Kidney (tissue), 14 donors: ENCODE data around the gene DNM2. TPM values are rescaled to one million over a fixed set of nuclear protein-coding genes. Genes with fewer than 3 reads are reported as not detected.

Source experiments
- DNase-seq, 5 donors: peaks; one replicate each; pipeline ENCODE4 v3.0.0-alpha.2; 2013 to 2020
- FAIRE-seq: peaks from 2 replicates; lab custom pipeline; 2012; peaks lifted over from hg19 to GRCh38; lab: Jason Lieb, UNC
- H3K27ac ChIP-seq, 2 donors: one replicate each; pipeline ENCODE4 v1.7.0; 2013; ENCODE audit warnings: low read depth in 2 of 2, low read length in 2 of 2, inconsistent platforms in 1 of 2
- H3K27me3 ChIP-seq: one replicate; pipeline ENCODE4 v1.7.1; 2013; ENCODE audit warnings: low read length, inconsistent platforms; ENCODE audit not compliant: control insufficient read depth, insufficient read depth
- H3K36me3 ChIP-seq, 3 donors: one replicate each; pipeline versions ENCODE4 v1.7.0 to v1.7.1; 2013; ENCODE audit warnings: low read length in 3 of 3, control low read depth in 1 of 3, inconsistent platforms in 1 of 3; ENCODE audit not compliant: insufficient read depth in 3 of 3, control insufficient read depth in 2 of 3
- H3K4me1 ChIP-seq, 3 donors: one replicate each; pipeline versions ENCODE4 v1.7.0 to v1.7.1; 2013; ENCODE audit warnings: low read length in 3 of 3, inconsistent platforms in 1 of 3, low read depth in 1 of 3; ENCODE audit not compliant: control insufficient read depth in 2 of 3, insufficient read depth in 2 of 3
- H3K4me3 ChIP-seq, 3 donors: one replicate each; pipeline versions ENCODE4 v1.7.0 to v1.8.1; 2013; ENCODE audit warnings: low read length in 3 of 3, control low read depth in 1 of 3, inconsistent platforms in 1 of 3
- H3K9ac ChIP-seq, 3 donors: one replicate each; pipeline versions ENCODE4 v1.7.0 to v1.7.1; 2013; ENCODE audit warnings: low read length in 3 of 3, control low read depth in 1 of 3, inconsistent platforms in 1 of 3
- H3K9me3 ChIP-seq, 3 donors: one replicate each; pipeline versions ENCODE4 v1.7.0 to v1.7.1; 2013; ENCODE audit warnings: low read length in 3 of 3, control low read depth in 1 of 3, inconsistent platforms in 1 of 3; ENCODE audit not compliant: control insufficient read depth in 2 of 3, insufficient read depth in 1 of 3
- CTCF ChIP-seq: IDR thresholded peaks from 3 replicates; pipeline ENCODE4 v1.5.1; 2012; ENCODE audit warnings: mild to moderate bottlenecking, moderate library complexity, borderline replicate concordance; ENCODE audit not compliant: insufficient read depth; ENCODE audit errors: extremely low read depth
- intact Hi-C: fragments of 100-400 bp; cut with DNase I; formaldehyde crosslinking; loops from one replicate; pipeline ENCODE4 v1.11.1; 2022
- polyA plus RNA-seq: library from polyadenylated mRNA; stranded (reverse); fragments of 350-450 nt; fragmentation: Illumina TruSeq; extraction: RNeasy Lipid Tissue Mini Kit (QIAGEN cat#74804); gene quantifications from one replicate; pipeline ENCODE4 v1.2.3, GENCODE V29; 2014; ENCODE audit warnings: low read depth, low replicate concordance; ENCODE audit not compliant: insufficient read depth
- total RNA-seq: library from RNA; stranded (reverse); fragmentation: NEBNext Ultra II Directional; extraction: Animal tissue kit (Norgen Biotek cat#: 25700); gene quantifications from one replicate; pipeline ENCODE4 v1.2.1, GENCODE V29; 2021
- donor health status: control.
- donor health status: control.
- donor health status: control.
- donor health status: control.
- donor health status: control.
- donor health status: DM: yes; HTN: yes; CAD: no.
- donor health status: Normal renal cell carcinoma (clear cell type).

DNM2 gene
- total and polyA plus RNA-seq, 2 donors from 2014 or later = 79.0 to 226 TPM

GRCh38 chr19:10789866-10790265 is 72.0 kb downstream of the DNM2 start:
- DNase-seq = no peak
- Histone ChIP-seq H3K4me1 (no peaks in the 10 kb centered on the region), H3K27ac (no peak overlapping the region), H3K4me3 (no peak overlapping the region), H3K36me3 (peaks cover 6 to 45% (median 39%) of the 10 kb centered on the region in 3 donors), H3K27me3 (no peaks in the 10 kb centered on the region), H3K9me3 (no peaks in the 10 kb centered on the region), H3K9ac (no peak overlapping the region)
- FAIRE-seq = no peak
- TF ChIP-seq CTCF = no peak
- intact Hi-C loops = no loop called here

GRCh38 chr19:10796653-10797052 is 78.8 kb downstream of the DNM2 start:
- intact Hi-C loops = no loop called here
- H3K9me3 ChIP-seq = no peaks in the 10 kb centered on the region
- no peak overlapping the region for H3K9ac ChIP-seq
- no peaks in the 10 kb centered on the region for H3K27me3 ChIP-seq
- no peak for TF ChIP-seq CTCF
- no peak overlapping the region for H3K4me3 ChIP-seq
- H3K27ac ChIP-seq = no peak overlapping the region
- FAIRE-seq (no peak), DNase-seq (no peak)
- peaks cover 4 to 61% (median 42%) of the 10 kb centered on the region in 3 donors for H3K36me3 ChIP-seq
- H3K4me1 ChIP-seq = no peaks in the 10 kb centered on the region

GRCh38 chr19:10797078-10797477 is 79.2 kb downstream of the DNM2 start:
- no peaks in the 10 kb centered on the region for H3K4me1 ChIP-seq
- TF ChIP-seq CTCF = no peak
- peaks cover 4 to 65% (median 39%) of the 10 kb centered on the region in 3 donors for H3K36me3 ChIP-seq
- no peak for DNase-seq
- no peak overlapping the region for H3K4me3 ChIP-seq
- H3K9me3 ChIP-seq = no peaks in the 10 kb centered on the region
- intact Hi-C loops = no loop called here
- H3K27me3 ChIP-seq = no peaks in the 10 kb centered on the region
- H3K27ac ChIP-seq = no peak overlapping the region
- H3K9ac ChIP-seq = no peak overlapping the region
- no peak for FAIRE-seq
